Nephron (organoid): ENCODE results near the gene SHD.

ENCODE experiments used
- H3K27ac Mint-ChIP-seq, 3 experiments: 2 replicates each; pipeline ENCODE4 v1.8.0; 2020; ENCODE audit warnings: mixed read lengths in 3 of 3, mild to moderate bottlenecking in 2 of 3, moderate library complexity in 1 of 3
- H3K27me3 Mint-ChIP-seq: 2 replicates; pipeline ENCODE4 v1.8.0; 2021; ENCODE audit warnings: low read depth, mild to moderate bottlenecking, moderate library complexity, mixed read lengths
- H3K36me3 Mint-ChIP-seq: 2 replicates; pipeline ENCODE4 v1.8.0; 2020; ENCODE audit warnings: low read depth, mixed read lengths
- H3K4me1 Mint-ChIP-seq: 2 replicates; pipeline ENCODE4 v1.8.0; 2020; ENCODE audit warnings: mixed read lengths
- H3K4me3 Mint-ChIP-seq, 3 experiments: 2 replicates each; pipeline ENCODE4 v1.8.0; 2020; ENCODE audit warnings: mild to moderate bottlenecking in 3 of 3, mixed read lengths in 3 of 3, moderate library complexity in 2 of 3
- H3K9me3 Mint-ChIP-seq: 2 replicates; pipeline ENCODE4 v1.8.0; 2020; ENCODE audit warnings: mixed read lengths
- TF ChIP-seq, protein P1 (sequence below), 3 experiments: fragments of 200-600 bp; sonication (generic); IDR thresholded peaks; one replicate each; pipeline ENCODE4 v1.5.0; 2021; ENCODE audit warnings: antibody characterized with exemption in 3 of 3; ENCODE audit not compliant: unreplicated experiment in 3 of 3

SHD gene

GRCh38 chr19:4303819-4304537 lies 24.9 kb downstream of the SHD start:
- Mint-ChIP-seq H3K4me3 (peak overlapping the region; percentile 74 to 78 (median 77)), H3K27ac (no peak overlapping the region), H3K4me1 (peaks cover 9% of the 10 kb centered on the region), H3K9me3 (no peaks in the 10 kb centered on the region), H3K27me3 (peaks cover 3% of the 10 kb centered on the region), H3K36me3 (peaks cover 8% of the 10 kb centered on the region)
- TF ChIP-seq, protein P1, sequence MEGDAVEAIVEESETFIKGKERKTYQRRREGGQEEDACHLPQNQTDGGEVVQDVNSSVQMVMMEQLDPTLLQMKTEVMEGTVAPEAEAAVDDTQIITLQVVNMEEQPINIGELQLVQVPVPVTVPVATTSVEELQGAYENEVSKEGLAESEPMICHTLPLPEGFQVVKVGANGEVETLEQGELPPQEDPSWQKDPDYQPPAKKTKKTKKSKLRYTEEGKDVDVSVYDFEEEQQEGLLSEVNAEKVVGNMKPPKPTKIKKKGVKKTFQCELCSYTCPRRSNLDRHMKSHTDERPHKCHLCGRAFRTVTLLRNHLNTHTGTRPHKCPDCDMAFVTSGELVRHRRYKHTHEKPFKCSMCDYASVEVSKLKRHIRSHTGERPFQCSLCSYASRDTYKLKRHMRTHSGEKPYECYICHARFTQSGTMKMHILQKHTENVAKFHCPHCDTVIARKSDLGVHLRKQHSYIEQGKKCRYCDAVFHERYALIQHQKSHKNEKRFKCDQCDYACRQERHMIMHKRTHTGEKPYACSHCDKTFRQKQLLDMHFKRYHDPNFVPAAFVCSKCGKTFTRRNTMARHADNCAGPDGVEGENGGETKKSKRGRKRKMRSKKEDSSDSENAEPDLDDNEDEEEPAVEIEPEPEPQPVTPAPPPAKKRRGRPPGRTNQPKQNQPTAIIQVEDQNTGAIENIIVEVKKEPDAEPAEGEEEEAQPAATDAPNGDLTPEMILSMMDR (IDR thresholded peaks at IDR 0.05; ENCODE audit: unreplicated experiment in 3 of 3) = no peak

DNA sequence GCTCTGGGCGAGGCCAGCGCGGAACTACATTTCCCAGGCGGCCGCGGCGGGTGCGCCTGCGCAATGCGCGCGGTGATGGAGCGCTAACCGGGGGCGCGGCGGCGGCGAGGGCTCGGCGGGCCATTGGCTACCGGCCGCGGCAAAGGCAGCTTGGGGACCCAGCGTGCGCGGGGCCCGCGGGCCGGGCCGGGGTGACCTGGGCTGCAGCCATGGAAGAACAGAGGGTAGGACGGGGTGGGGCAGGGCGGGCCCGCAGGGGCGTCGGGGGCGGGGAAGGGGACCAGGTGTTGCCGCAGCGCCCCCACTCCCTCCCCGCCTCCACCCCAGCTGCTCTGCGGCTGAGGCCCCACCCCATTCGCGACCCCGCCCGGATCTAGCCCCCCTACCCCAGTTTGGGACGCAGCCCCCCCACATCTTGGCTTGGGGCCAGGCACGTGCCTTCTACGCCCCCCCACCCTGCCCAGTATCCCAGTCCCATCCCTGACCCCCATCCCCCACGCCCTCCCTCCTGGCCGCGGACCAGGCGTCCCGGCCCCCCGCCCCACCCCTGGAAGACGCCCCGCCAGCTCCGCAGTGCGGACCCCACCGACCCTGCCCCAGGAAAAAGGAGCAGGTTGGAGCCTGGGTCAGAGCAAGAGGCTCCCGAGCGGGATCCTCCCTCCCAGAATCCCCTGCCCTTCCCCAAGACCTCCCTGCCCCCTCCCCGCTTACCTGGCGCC lies 25.6 kb downstream of the SHD start, which contains the start of gene FSD1:
FSD1 (plus strand) TSS at position 61 of the 719 bp plus-strand sequence; CDS start at position 210, 149 bp downstream.
- TF ChIP-seq, protein P1 (IDR thresholded peaks at IDR 0.05; ENCODE audit: unreplicated experiment in 3 of 3) = no peak
- peaks cover 12% of the 10 kb centered on the region for H3K36me3 Mint-ChIP-seq
- H3K27me3 Mint-ChIP-seq = peaks cover 3% of the 10 kb centered on the region
- H3K4me1 Mint-ChIP-seq = peaks cover 9% of the 10 kb centered on the region
- H3K9me3 Mint-ChIP-seq = no peaks in the 10 kb centered on the region
- peak within 1 kb of the TSS; percentile 77 to 81 (median 78) for H3K4me3 Mint-ChIP-seq
- no peak within 1 kb of the TSS for H3K27ac Mint-ChIP-seq

- Mint-ChIP-seq H3K27me3 (peaks cover 3% of the 10 kb centered on the region), H3K4me3 (peak overlapping the region; percentile 56 to 81 (median 56)), H3K9me3 (no peaks in the 10 kb centered on the region), H3K4me1 (peaks cover 9% of the 10 kb centered on the region), H3K36me3 (peaks cover 12% of the 10 kb centered on the region), H3K27ac (no peak overlapping the region)
- TF ChIP-seq, protein P1 (IDR thresholded peaks at IDR 0.05; ENCODE audit: unreplicated experiment in 3 of 3) = no peak
These were observed 26.2 kb downstream of the SHD start for GRCh38 chr19:4305257-4305612.

- Mint-ChIP-seq H3K4me1 (peaks cover 9% of the 10 kb centered on the region), H3K9me3 (no peaks in the 10 kb centered on the region), H3K4me3 (peak overlapping the region; percentile 56 to 81 (median 56)), H3K27ac (no peak overlapping the region), H3K36me3 (peaks cover 15% of the 10 kb centered on the region), H3K27me3 (peaks cover 3% of the 10 kb centered on the region)
- TF ChIP-seq, protein P1 (IDR thresholded peaks at IDR 0.05; ENCODE audit: unreplicated experiment in 3 of 3) = no peak
These were observed 26.6 kb downstream of the SHD start for GRCh38 chr19:4305659-4306058.

DNA sequence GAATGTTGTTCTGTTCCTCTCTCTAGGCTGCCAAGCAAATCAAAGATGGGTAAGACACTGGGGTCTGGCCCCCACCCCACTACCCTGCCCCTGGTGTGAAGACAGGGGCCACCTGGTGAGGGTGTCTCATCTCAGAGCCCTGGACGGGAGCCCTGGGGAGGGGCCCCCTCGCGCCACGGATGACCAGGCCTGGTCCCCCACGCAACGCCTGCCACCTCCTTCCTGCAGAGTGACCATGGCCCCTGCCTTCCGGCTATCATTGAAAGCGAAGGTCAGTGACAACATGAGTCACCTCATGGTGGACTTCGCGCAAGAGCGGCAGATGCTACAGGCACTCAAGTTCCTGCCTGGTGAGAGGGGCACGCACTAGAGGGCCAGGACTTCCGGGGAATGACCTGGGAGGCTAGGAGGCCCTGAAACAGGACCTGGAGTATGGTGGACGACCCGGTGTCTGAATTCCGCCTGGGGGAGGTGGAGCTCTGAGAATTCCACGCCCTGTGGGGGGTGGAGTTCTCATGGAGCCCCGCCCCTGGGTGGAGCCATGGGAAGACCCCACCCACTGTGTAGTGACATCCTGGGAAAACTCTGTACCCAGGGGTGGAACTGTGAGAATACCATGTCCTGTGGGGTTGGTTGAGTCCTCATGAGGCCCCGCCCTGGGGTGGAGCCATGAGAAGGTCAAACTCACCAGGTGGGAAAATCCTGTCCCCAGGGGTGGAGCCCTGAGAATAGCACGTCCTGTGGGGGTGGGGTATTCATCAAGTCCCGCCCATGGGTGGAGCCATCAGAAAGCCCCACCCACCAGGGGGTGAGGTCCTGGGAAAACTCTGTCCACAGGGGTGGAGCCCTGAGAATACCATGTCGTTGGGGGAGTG lies 31.4 kb downstream of the SHD start:
- Mint-ChIP-seq H3K27ac (no peak overlapping the region), H3K9me3 (no peaks in the 10 kb centered on the region), H3K4me1 (no peaks in the 10 kb centered on the region), H3K36me3 (peaks cover 24% of the 10 kb centered on the region), H3K4me3 (no peak overlapping the region), H3K27me3 (peaks cover 3% of the 10 kb centered on the region)
- TF ChIP-seq, protein P1 (IDR thresholded peaks at IDR 0.05; ENCODE audit: unreplicated experiment in 3 of 3) = no peak
